ENCODE results near the gene C11orf24. TPM values are rescaled to one million over a fixed set of nuclear protein-coding genes. Genes with fewer than 3 reads are reported as not detected.

The C11orf24 gene
- total and polyA plus RNA-seq, 11 donors, result 17.6 to 60.5 (median 33.6) TPM

DNA sequence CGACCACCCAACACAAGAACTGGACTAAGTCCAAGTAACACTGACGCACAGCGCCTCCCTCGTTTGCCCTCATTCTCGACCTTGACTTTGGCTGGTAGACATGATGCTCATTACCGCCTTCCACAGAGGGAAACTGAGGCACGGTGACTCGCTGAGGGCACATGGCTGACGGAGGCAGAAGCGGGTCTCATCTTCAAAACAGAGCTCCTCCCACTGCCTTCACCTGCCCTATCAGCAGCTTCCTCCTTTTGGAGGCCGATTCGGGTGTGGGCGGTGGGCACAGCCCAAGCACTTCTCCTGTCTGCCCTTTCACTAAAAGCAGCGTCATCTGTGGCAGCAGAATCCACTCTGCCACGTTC is 56.7 kb downstream of the C11orf24 start:
- Histone ChIP-seq H3K36me3 (no peaks in the 10 kb centered on the region), H3K4me3 (no peak overlapping the region), H3K27ac (peak overlapping the region in 1 of 12 donors; percentile 96), H3K27me3 (no peaks in the 10 kb centered on the region), H3K9me3 (no peaks in the 10 kb centered on the region), H3K4me1 (peaks cover 0 to 45% (median 34%) of the 10 kb centered on the region in 12 donors)
- intact Hi-C loops (cut with DNase I), result loop anchor here in 2 of 10 donors (10.0 kb wide), 2 partner anchors 80 to 180 kb away; partner anchors contain the start of genes NDUFS8 (in 1 of the 2) and TCIRG1 (in 1 of the 2)
- no peak for TF ChIP-seq POLR2A (IDR thresholded peaks at IDR 0.05)
- TF ChIP-seq, protein P1, sequence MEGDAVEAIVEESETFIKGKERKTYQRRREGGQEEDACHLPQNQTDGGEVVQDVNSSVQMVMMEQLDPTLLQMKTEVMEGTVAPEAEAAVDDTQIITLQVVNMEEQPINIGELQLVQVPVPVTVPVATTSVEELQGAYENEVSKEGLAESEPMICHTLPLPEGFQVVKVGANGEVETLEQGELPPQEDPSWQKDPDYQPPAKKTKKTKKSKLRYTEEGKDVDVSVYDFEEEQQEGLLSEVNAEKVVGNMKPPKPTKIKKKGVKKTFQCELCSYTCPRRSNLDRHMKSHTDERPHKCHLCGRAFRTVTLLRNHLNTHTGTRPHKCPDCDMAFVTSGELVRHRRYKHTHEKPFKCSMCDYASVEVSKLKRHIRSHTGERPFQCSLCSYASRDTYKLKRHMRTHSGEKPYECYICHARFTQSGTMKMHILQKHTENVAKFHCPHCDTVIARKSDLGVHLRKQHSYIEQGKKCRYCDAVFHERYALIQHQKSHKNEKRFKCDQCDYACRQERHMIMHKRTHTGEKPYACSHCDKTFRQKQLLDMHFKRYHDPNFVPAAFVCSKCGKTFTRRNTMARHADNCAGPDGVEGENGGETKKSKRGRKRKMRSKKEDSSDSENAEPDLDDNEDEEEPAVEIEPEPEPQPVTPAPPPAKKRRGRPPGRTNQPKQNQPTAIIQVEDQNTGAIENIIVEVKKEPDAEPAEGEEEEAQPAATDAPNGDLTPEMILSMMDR (IDR thresholded peaks at IDR 0.05), result no peak
- WGBS, 4 donors, result 76 to 80% (median 78%) methylated on average over 15 of the region's 15 CpGs
- ATAC-seq (no peak), DNase-seq (peak in 1 of 5 donors; percentile 41)

DNA sequence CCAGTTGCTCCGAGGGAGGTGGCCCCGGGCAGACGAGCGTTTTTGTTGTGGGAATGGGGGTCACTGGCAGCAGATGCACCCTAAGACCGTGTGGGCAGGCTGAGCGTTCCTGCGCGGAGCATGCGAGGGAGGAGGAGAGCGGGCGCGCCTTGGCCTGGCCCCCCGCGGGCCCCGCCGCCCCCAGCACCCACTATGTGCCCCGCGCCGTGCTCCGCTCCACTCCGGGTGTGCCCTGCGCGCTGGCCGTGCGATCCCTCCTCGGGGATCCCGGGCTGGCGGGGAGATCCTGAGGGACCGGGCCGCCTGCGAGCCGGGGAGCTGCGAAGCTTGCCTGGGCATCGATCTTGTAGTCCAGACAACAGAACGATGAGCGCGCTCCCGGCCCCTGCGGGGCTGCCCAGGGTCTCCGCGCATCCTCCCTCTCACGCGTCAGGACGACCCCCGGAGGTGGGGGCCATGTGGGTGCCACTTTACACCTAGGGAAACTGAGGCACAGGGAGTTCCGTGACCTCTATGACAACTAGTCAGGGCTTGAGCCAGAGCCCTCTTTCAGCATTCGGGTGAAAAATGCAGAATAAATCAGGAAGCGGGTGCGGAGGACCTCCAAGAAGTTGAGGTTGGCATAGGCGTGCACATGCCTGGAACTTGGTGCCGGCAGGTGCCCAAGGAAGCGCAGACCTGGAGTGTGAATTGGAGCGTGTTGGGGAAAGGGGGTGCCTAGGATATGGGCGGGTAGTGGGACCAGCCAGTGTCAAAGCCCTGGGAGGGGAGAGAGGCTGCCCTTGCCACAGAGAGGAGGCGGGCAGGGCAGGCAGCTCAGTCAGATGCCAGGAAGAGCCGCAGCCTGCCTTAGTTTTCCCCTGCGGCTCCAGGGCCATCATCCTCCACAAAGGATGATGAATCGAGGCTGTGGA is 57.3 kb downstream of the C11orf24 start:
- Histone ChIP-seq H3K9me3 (no peaks in the 10 kb centered on the region), H3K27me3 (no peaks in the 10 kb centered on the region), H3K4me3 (peak overlapping the region; percentile 71 to 96 (median 84)), H3K4me1 (peaks cover 0 to 49% (median 38%) of the 10 kb centered on the region in 12 donors), H3K27ac (peak overlapping the region; percentile 95 to 100 (median 99)), H3K36me3 (no peaks in the 10 kb centered on the region)
- 17 to 52% (median 31%) methylated on average over 19 to 58 of the region's 58 CpGs for WGBS, 4 donors
- ATAC-seq (peak in 2 of 4 donors; percentile 5 to 17), DNase-seq (peak in 4 of 5 donors; percentile 35 to 81 (median 46))
- no peak for TF ChIP-seq POLR2A (IDR thresholded peaks at IDR 0.05)
- TF ChIP-seq, protein P1 (IDR thresholded peaks at IDR 0.05), result no peak
- intact Hi-C loops (cut with DNase I), result loop anchor here in 4 of 10 donors (5.0 to 10.0 kb wide), 8 partner anchors 58 to 233 kb away; partner anchors contain the start of genes TCIRG1 (in 2 of the 4), C11orf24 (in 1 of the 4), CHKA (in 1 of the 4) and NDUFS8 (in 1 of the 4)

DNA sequence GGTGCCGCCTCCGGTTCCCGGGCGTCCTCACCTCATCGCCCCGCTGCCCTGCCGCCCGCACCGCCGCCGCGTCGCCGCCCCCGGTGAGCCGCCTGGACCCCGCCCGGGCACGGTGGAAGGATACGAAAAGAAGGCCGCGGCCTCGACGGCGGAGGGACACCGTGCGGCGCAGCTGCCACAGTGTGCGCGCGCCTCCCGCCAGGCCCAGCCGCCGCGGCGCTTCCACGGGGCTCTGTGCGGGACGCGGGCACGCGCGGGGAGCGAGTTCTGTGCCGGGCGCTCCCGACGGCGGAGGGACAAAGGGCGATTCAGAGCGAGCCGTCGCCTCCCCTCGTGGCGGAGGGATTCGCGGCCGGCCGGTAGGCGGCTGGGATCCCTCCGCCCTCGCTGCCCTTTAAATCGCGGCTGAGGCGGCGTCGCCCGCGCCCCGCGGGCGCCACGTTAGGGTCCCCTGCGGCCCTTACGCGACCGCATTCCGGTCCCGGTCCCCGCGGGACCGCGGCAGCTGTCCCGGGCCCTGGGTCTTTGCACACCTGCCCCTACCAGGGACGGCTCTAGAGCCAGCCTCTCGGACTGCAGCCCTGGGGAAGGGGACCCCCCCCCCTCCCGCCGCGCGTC is 58.1 kb downstream of the C11orf24 start:
- TF ChIP-seq POLR2A (IDR thresholded peaks at IDR 0.05), result peak; percentile 88 to 96
- TF ChIP-seq, protein P1 (IDR thresholded peaks at IDR 0.05), result peak in 2 of 12 donors; percentile 8 to 15
- Histone ChIP-seq H3K4me1 (peaks cover 0 to 57% (median 45%) of the 10 kb centered on the region in 12 donors), H3K27me3 (no peaks in the 10 kb centered on the region), H3K4me3 (peak overlapping the region; percentile 71 to 96 (median 84)), H3K36me3 (no peaks in the 10 kb centered on the region), H3K9me3 (no peaks in the 10 kb centered on the region), H3K27ac (peak overlapping the region; percentile 95 to 100 (median 99))
- WGBS, 4 donors, result 0 to 1% (median 0%) methylated on average over 8 to 90 of the region's 90 CpGs
- ATAC-seq, result peak; percentile 18 to 70 (median 63)
- peak; percentile 92 to 94 (median 94) for DNase-seq
- intact Hi-C loops (cut with DNase I), result loop anchor here in 4 of 10 donors (5.0 to 10.0 kb wide), 8 partner anchors 59 to 234 kb away; partner anchors contain the start of genes TCIRG1 (in 2 of the 4), C11orf24 (in 1 of the 4), CHKA (in 1 of the 4) and NDUFS8 (in 1 of the 4)

All from heart left ventricle (tissue), 16 donors.